Heart left ventricle (tissue), 13 donors: Measurements from ENCODE around the gene WSCD2.

Experiments
- CTCF ChIP-seq, 12 donors: fragments of 200-600 bp; sonication (generic) in 4 of 12; IDR thresholded peaks; one replicate each; pipeline versions ENCODE4 v1.5.0 to v1.8.0; 2018 to 2022; ENCODE audit warnings: antibody characterized with exemption in 12 of 12, mild to moderate bottlenecking in 5 of 12
- POLR2A ChIP-seq, 2 donors: fragments of 450-650 bp; IDR thresholded peaks; one replicate each; pipeline ENCODE4 v1.6.1; 2017; ENCODE audit warnings: antibody characterized with exemption in 2 of 2, mild to moderate bottlenecking in 2 of 2, moderate library complexity in 2 of 2
- donor health status: ischemic (EF 13 %, LVEDD 7.1; RV severe dilation, severe dysfunction).
- donor health status: DM: no; HTN: yes; CAD: no.
- donor health status: DM: no; HTN: no; CAD: no.
- donor health status: ischemic (EF 25% LVEDD 6.9; RV normal size, moderate dysfunction).
- donor health status: ischemic (EF 25% LVEDD 5.7; RV mildly dilated, moderate dysfunction).
- donor health status: ischemic (EF 35%, LVEDD 5.7; RV mildly dilated, moderate dysfunction).
- donor health status: nonischemic (EF 11% LVEDD 7.7; RV severe dilation, severe dysfunction).
- donor health status: DM: yes; HTN: yes; CAD: no.
- donor health status: PGD.
- donor health status: ischemic (EF 29% LVEDD 5.4; RV normal size, mild dysfunction).
- donor health status: nonischemic (EF 23%, LVEDD 6.1; RV moderate dilation, normal function).

- no peak for TF ChIP-seq CTCF (IDR thresholded peaks at IDR 0.05)
- no peak for TF ChIP-seq POLR2A (IDR thresholded peaks at IDR 0.05)
These were observed 110.3 kb downstream of the WSCD2 start for GRCh38 chr12:108239378-108239777.
